NOMO-1 (cell line): ENCODE measurements around the gene AIMP1.
"Not testable (repeated sequence)": the region's sequence is repeated elsewhere in the genome, so short reads cannot be mapped to it uniquely, and the experiment has no call there.

ENCODE experiments used
- DNase-seq, 2 experiments: peaks; one replicate each; lab custom pipeline; 2025; ENCODE audit not compliant: unreplicated experiment in 2 of 2; lab: John Stamatoyannopoulos, UW

The AIMP1 gene

GRCh38 chr4:106398898-106399297, 82.5 kb downstream of the AIMP1 start:
- DNase-seq = not testable (repeated sequence)
